DMS53 (cell line): ENCODE data around the gene TULP1.
A peak's percentile ranks its signal among the peaks of the same experiment; 100 is the strongest.
"Not testable (repeated sequence)": the region's sequence is repeated elsewhere in the genome, so short reads cannot be mapped to it uniquely, and the experiment has no call there.

Experiments
- DNase-seq: peaks from one replicate; lab custom pipeline; 2025; lab: John Stamatoyannopoulos, UW

Gene TULP1

DNA sequence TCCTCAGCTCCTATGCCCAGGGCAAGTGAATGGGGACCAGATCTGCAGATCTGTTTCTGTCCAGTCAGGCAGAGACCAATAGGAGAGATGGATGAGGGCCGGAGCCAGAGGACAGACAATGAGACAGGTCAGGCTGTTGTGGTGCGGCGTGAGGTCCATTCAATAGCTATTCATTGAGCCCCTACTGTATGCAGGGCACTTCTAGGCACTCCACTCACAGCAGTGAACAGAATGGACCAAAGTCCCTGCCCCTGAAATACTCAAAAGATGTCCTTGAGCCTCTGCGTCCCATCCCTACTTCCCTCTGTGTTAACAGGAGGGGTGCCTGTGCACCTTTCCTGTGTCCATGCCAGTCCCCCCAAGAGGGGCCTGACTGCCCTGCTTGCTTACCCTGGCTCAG, 8.5 kb upstream of the TULP1 start:
- DNase-seq = no peak

DNA sequence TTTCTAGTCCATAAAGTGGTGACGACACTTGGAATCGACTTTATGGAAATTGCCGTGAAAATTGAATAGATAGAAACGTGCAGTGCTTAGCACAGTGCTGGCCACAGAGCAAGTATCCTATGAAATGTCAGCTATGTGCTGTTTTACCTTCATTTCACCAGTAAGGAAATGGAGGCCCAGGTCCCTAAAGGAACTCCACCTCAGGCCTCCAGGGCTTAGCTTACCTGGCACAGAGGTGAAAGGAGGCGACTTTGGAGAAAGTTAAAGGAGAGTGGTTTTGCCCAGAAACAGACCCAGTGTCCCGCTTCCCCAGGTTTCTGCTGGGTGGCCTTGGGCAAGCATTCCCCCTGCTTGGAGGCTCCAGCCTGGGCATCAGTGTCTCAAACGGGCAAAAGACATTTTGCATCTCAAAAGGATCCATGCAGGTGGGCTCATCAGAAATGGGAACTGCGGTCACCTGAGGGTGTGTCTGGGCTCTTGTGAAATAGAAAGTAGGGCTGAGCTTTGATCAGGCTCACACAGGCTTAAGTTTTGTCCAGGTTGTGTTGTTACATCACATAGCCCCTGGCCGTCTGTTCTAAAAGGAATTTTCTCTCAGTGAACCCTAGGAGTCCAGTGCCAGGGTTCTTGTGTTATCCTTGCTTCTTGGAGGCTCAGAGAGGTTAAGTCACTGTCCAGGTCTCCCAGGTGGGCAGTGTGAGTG, 6.8 kb upstream of the TULP1 start:
- DNase-seq = no peak

DNA sequence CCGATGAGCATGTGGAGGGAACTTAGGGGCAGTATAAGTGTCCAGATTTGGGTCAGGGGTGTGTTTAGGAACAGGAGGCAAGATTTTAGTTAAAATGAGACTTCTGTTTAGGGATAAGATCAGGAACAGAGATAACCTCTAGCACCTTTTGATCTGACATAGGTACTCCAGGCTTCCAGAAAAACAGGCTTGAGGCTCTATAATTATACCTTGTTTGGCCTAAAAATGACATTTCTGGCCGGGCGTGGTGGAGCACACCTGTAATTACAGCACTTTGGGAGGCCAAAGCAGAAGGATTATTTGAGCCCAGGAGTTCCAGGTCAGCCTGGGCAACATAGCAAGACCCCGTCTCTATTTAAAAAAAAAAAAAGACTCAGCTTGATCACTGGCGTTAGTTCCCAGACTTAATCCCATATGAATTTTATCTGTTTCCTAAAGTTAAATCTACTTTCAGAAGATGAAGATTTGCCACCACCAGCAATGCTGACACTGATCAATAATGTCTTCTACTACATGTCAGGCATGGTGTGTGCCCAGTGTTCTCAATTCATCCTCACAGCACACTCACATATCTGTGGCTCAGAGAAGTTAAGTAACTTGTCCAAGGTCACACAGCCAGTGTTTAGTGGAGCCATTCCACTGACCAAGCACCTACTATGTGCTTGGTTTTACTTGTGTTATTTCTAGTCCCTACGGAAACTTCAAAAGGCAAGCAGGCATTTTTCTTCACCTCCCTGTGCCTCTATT, 6.0 kb upstream of the TULP1 start:
- DNase-seq = no peak

DNA sequence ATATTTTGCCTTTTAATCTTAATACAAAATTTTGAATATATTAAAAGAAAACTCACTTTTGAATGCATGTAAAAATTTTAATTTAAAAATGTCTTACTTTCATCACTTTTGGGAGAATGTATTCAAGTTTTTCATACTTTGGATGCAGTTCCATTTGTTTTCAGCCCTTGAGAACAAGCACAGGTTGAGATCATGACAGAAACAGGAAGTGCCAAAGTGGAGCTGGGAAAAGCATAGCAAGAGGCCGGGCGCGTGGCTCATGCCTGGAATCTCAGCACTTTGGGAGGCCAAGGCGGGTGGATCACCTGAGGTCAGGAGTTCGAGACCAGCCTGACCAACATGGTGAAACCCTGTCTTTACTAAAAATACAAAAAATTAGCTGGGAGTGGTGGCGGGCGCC, 5.3 kb upstream of the TULP1 start:
- DNase-seq = not testable (repeated sequence)

DNA sequence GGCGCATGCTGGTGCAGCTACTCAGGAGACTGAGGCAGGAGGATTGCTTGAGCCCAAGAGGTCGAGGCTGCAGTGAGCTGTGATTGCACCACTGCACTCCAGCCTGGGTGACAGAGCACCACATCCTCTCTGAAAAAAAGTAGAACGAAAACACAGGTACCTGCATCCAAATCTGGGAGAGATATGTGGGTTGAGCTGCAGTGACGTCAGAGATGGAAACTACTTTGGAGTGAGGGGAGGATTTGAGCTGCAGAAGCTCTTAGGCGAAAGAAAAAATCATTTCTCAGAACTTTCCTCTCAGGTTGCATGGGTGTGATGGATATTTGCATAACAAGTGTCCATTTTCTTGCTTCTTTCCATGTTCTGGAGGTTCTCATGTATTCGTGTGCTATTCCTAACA, 4.0 kb upstream of the TULP1 start:
- DNase-seq = no peak

DNA sequence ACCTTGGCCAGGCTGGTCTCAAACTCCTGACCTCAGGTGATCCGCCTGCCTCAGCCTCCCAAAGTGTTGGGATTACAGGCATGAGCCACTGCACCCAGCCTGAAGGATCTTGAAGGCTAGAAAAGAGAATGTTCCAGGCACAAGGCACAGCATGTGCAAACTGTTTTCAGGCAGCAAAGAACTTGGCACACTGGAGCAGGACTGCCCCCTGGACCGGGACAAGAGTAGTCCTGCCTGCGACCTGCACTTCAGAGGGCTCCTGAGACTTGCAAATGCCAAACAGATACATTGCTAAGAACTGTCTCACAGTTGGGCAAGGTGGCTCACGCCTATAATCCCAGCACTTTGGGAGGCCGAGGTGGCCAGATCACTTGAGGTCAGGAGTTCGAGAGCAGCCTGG, 3.2 kb upstream of the TULP1 start:
- DNase-seq = not testable (repeated sequence)

DNA sequence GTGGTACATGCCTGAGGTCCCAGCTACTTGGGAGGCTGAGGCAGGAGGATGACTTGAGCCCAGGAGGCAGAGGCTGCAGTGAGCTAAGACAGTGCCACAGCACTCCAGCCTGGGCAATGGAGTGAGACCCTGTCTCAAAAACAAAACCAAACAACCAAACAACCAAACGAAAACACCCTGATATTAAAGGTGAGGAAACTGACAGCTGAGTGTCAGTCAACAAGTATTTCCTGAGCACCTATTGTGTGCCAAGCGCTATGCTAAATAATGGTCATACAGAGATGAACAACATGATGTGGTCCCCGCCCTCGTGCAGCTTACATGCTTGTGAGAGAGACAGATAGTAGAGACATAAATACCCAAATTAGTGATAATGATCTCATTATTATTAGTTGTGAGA, 1.9 kb upstream of the TULP1 start:
- no peak for DNase-seq

DNA sequence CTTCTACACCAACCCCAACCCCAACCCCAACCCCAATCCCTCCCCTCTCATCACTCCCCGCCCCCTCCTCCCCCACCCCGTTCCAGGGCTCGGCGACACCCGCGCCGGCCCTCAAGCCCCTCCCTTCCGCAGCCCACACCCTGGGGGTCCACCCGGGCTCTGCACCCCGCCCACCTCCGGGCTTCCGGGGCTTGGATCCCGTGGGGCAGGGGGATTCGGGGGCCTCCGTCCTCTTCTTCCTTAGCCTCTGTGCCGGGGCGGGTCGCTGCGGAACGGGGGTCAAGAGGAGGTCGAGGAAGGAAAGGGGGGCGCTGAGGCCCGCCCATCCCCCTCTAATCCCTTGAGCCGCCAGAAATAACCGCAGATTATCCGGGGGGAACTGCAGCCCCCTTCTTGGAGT, 690 bp downstream of the TULP1 start:
- DNase-seq = no peak

DNA sequence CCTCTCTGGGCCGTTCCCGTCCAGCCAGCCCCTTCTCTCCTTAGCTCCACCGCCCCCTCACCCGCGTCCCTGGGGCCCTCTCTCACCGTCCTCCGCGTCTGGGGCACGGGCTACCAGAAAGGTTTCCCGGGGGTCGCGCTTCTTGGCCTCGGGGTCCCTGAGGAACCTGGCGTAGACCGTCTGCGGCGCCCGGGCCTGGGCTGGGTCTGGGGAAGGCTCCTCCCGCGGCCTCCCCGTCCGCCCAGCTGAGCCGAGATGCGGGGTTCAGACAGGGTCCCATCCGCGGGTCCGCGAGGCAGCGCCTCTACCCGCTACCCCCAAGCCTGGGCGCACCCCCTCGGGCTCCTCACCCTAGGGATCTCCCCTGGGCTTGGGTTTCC, 1.1 kb downstream of the TULP1 start:
- DNase-seq = no peak

DNA sequence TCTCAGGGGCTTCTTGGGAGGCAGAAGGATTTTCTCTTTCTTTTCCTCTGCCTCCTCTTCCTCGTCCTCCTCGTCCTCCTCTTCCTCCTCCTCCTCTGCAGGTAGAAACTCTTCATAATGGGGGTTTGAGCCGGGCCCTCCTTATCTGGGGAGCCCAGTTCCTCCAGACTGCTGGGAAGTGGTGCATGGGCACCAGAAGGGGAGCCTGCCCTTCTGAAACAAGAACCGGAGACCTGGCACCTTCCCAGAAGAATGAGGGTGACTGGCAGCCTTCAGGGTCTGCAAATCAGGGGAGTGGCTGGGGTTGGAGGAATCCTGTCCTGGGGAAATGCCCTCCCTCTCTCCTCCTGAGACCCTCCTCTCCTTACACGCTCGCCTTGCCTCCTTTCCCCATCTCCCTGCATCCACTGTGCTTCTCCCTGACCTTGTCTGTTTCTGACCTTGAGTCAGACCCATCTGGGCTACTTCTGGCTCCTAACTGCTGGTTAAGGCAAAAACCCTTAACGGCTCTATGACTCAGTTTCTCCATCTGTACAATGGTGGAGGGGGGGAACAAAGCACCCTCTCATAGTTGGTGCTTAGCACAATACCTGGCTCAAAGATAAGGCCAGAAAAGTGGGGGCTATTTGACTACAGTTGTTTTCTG, 1.7 kb downstream of the TULP1 start:
- DNase-seq = no peak

DNA sequence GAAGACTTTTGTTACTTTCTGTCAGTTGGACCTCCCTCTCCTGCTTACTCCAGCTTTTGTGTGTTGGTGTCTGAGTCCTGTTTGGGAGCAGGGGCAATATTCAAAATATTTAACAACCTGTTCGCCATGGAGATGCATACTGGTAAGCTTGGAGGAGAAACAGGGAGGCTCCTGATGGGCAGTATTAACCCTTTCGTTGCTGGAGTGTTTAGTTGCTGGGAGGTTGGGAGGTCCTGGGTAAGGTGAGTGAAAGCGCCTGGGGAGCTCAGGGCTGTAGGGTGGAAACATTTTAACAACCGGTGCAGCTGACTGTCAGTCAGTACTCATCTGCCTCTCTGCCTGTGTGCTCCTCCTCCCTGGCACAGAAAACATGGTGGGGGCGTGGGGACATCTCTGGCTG, 4.2 kb downstream of the TULP1 start:
- DNase-seq = peak; percentile 30

DNA sequence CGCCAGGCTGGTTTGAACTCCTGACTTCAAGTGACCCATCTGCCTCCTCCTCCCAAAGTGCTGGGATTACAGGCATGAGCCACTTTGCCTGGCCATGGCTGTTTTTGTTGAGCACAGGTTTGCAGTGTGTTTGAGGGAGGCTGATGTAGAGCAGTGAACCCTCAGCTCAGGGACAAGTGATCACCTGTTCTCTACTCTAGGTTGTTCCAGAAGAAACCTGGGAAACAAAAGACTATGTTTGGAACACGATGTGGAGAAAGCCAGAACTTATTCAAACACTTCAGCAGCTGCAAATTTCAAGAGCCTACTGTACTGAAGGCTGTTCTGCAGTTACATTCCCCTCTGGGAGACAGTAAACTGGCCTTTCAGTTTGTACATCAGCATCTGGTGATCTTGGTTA, 4.7 kb downstream of the TULP1 start:
- DNase-seq = peak; percentile 44

DNA sequence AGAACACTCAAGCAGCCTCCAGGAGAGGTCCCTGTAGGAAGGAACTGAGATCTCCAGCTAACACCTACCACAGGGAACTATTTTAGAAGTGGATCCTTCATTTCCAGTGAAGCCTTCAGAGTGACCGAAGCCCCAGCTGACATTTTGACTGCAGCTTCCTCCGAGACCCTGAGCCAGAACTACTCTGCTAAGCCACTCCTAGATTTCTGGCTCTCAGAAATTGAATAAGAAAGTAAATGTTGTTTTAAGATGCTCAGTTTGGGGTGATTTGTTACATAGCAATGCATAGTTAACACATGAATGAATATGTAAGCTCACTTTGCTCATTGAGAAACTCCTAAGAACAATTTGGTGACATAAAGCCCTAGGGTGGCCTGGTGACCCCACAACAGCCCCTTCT, 5.5 kb downstream of the TULP1 start:
- no peak for DNase-seq

DNA sequence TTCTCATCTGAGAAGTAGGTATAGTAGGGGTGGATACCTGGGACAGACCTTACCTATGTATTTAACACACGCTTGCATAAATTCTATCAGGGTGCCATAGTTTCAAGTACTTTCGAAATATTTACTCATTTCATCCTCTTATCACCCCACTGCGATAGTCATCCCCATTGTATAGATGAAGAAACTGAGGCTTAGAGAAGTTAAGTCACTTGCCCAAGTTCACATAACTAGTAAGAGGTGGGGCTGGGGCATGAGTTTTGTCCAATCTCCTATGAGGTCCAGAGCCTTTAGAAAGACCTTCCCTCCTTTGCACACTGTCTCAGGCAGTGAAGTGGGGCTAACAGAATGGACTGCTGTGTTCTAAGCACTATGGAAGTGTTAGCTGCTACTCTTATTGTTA, 6.2 kb downstream of the TULP1 start:
- DNase-seq = no peak

DNA sequence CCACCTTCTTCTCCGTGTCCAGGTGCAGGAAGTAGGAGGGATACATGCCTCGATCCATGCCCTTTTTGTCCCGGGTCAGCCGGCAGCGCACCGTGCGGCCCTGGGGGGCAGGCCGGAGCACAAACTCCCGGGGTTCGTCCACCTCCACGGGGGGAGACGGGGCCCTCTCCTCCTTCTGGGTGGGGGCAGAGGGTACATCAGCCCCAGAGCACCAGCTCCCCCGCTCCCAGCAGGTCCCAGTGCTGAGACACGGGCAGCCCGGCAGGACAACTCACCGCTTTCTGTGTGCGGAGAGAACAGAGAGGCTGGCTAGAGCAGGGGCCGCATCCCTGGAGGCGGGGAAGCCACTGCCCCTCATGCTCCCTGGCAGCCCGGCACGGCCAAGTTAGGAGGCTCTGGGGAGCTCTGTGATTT, 6.7 kb downstream of the TULP1 start:
- peak; percentile 47 for DNase-seq

DNA sequence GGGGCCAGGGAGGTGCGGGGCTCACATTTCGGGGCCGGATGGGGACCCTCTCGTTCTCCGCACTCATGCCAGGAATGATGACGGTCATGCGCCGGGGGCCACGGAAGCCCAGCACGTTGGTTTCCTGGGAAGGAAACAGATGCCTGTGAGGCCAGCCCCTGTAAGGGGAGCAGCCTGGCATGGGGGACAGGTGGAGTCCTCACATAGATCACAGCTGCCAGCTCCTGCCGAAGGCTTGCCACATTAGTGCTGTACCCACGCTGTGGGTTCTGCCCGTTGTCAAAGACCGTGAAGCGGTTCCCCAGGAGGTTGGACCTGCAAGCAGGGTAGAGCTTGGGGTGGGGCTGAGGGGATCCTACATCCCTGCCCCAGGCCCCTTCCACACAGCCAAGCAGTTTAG, 9.2 kb downstream of the TULP1 start:
- DNase-seq = no peak

DNA sequence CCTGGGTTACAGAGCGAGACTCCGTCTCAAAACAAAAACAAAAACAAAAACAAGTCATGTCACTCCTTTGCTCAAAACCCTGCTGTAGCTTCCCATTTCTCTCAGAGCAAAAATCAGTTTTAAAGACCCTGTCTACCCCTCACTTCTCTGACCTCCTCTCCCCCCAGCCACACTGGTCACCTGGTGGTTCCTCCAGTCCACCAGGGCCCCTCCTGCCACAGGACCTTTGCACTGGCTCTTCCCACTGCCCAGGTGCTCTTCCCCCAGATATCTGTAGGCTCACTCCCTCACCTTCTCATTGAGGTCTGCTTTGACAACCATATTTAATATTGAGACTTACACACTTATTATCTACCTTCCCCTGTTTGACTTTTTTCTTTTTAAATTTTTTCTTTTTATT, 10.9 kb downstream of the TULP1 start:
- no peak for DNase-seq

DNA sequence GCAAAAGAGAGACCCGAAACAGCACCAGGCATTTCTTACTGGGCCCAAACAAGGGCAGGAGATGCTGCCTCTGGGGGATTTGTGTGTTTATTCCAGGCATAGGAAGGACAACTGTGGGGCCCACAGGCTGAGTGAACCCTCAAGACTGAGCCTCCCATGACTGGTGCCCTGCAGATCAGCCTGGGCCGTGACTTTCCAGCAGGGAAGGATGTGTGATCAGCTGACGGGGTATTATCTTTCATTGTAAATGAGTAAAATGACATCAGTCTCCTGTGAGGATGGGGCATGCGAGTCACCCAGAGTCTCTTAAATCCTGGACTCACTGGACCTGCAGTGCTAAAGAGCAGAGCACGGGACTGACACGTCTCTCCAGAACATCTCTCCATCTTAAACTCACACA, 11.9 kb downstream of the TULP1 start:
- DNase-seq = peak; percentile 85

DNA sequence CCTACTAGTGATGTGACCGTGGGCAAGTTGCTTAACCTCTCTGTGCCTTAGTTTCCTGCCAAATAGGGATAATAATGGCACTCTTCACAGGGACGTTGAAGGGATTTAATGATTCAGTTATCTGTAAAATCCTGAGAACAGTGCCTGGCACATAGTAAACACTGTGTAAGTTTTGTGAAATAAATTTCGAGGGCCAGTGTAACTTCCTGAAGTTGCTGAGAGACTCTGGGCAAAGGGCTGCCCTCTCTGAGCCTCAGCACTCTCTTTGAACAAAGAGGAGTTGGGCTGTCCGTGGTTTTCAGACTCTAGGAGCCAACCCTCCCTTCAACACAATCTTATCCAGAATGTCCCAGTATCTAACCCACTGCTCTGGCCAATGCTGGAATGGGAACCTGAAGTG, 13.3 kb downstream of the TULP1 start:
- DNase-seq = no peak

DNA sequence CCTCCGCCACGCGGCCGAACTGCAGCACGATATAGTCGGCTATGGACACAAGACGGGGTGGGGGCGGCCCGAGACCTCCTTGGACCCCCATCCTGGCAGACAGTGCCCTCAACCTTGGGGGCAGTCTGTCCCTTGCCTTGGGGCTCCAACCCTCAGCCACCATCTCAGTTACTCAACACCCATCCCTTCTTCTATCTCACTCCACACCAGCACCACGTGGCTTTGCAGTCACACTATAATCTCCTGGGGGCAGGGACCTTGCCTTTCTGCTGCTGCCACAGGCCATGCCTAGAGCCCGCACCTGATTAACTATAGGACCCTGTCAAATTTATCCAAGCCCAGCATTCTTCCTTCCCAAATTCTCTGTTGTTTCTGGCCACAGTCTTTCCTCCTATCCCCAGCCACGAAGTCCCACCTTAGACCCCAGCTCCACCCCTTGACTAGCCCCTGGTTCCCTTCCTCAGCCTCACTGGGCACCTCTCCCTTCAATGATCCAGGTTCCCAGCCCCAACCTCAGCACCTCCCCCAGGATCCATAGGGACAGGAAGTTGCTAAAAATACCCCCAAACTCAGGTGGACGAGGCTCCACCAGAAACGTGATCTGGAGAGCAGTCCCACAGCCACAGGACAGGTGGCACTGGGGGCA, 14.2 kb downstream of the TULP1 start:
- DNase-seq = peak; percentile 51

DNA sequence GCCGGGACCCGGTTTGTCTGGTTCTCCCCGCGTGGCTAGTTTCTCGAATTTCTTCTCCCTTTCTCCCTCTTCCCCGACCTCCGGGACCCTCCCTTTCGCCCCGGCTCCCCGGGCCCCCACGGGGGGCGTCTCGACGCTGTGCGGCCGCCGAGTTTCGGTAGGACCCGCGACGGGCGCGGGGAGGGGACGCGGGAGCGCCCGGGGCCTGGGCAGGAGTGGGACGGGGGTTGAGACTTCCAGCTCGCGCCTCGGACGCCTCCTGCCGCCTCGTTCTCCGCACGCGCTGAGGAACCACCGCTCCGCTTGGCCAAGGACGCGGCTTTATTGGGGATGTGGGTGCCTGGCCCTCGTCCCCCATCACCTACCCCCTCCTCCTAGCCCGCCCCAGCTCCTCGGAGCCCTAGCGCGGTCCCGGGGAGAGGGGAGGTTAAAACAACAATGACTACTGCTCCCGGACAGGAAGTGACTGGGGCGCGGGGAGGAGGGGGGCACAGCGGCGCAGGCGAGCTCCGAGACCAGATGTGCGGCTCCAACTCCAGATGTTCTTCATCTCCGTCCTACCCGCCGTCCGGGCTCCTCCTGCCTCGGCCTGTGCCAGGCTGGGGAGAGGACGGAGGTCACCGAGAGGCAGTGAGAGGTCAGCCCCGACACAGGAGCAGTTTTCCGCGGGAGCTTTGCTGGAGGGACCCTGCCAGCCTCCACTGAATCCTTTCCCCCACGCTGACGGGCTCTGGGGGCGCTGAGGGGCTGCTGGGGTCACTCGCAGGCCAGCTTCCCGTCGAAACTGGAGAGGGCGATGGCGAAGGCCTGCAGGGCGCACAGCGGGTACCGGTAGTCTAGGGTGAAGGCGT, 14.9 kb downstream of the TULP1 start:
- peak; percentile 82 for DNase-seq
